K562 (cell line): Measurements from ENCODE around the gene GP1BA. TPM values are rescaled to one million over a fixed set of nuclear protein-coding genes. Genes with fewer than 3 reads are reported as not detected.

Source experiments
- HDAC2 ChIP-seq: fragments of 450-650 bp; IDR thresholded peaks from 2 replicates; pipeline ENCODE4 v1.6.1; 2016; ENCODE audit warnings: mild to moderate bottlenecking
- KDM4B ChIP-seq, 2 experiments: fragments of 450-650 bp in 1 of 2; sonication (generic) in 1 of 2; IDR thresholded peaks; 2 replicates each; pipeline ENCODE4 v1.6.1; 2016 to 2017; ENCODE audit warnings: borderline replicate concordance in 2 of 2, antibody characterized with exemption in 1 of 2, low read depth in 1 of 2, mild to moderate bottlenecking in 1 of 2
- MGA ChIP-seq: fragments of 450-650 bp; IDR thresholded peaks from 2 replicates; pipeline ENCODE4 v1.6.1; 2016; ENCODE audit warnings: mild to moderate bottlenecking, moderate library complexity
- RAD51 ChIP-seq: fragments of 450-650 bp; IDR thresholded peaks from 2 replicates; pipeline ENCODE4 v1.7.1; 2016; ENCODE audit warnings: low read depth, mild to moderate bottlenecking, borderline replicate concordance
- RNF2 ChIP-seq: sonication (generic); IDR thresholded peaks from 2 replicates; pipeline ENCODE4 v1.6.1; 2016
- STAT6 ChIP-seq: sonication (generic); formaldehyde crosslinking; IDR thresholded peaks from 2 replicates; pipeline ENCODE4 v1.8.1; 2023; ENCODE audit warnings: mild to moderate bottlenecking, missing genetic modification reagents
- TFE3 ChIP-seq: fragments of 450-650 bp; formaldehyde crosslinking; IDR thresholded peaks from 2 replicates; pipeline ENCODE4 v1.4.0; 2020; ENCODE audit warnings: mild to moderate bottlenecking, mixed read lengths
- U2AF2 ChIP-seq: fragments of 200-400 bp; formaldehyde crosslinking; optimal IDR thresholded peaks from 2 replicates; pipeline ENCODE3; 2017; ENCODE audit warnings: low read depth, mild to moderate bottlenecking, low read length
- USF1 ChIP-seq: sonication (generic); formaldehyde crosslinking; IDR thresholded peaks from 2 replicates; pipeline ENCODE4 v1.9.0; 2022; ENCODE audit warnings: mild to moderate bottlenecking, missing genetic modification reagents
- ZBTB8A ChIP-seq: fragments of 450-650 bp; IDR thresholded peaks from 2 replicates; pipeline ENCODE4 v1.6.1; 2018; ENCODE audit warnings: mild to moderate bottlenecking, moderate library complexity; ENCODE audit not compliant: partially characterized antibody
- ZNF444 ChIP-seq: fragments of 250-450 bp; sonication (Bioruptor Pico); IDR thresholded peaks from 2 replicates; pipeline ENCODE4 v1.4.0; 2020; ENCODE audit warnings: mild to moderate bottlenecking, moderate library complexity
- polyA plus RNA-seq, 8 experiments: library from polyadenylated mRNA; depleted of rRNA in 4 of 8; stranded (reverse) in 5 of 8; unstranded in 3 of 8; fragments of >200 nt; fragmentation: Nextera tagmentation in 2 of 8; fragmentation: Illumina TruSeq in 1 of 8; extraction: Ambion mirVana in 2 of 8; extraction: Trizol in 1 of 8; gene quantifications; 2 replicates each; pipeline versions ENCODE4 v1.2.1 to v1.2.3, GENCODE V29; 2011 to 2014; ENCODE audit warnings: inconsistent platforms in 1 of 8, missing spikeins in 1 of 8
- total RNA-seq, 7 experiments: library from RNA; depleted of rRNA in 6 of 7; stranded (reverse); fragments of >200 nt in 6 of 7; fragmentation: Illumina TruSeq in 2 of 7; extraction: Trizol in 2 of 7; gene quantifications; 2 replicates each; pipeline versions ENCODE4 v1.2.1 to v1.2.3, GENCODE V29; 2011 to 2021; ENCODE audit warnings: low replicate concordance in 1 of 7

GP1BA gene
- total and polyA plus RNA-seq, 9 of the 15 experiments (the other 6 are each of a cell fraction or from before 2014, with no cell fraction given): 0.01 TPM; not detected in 8

GRCh38 chr17:4897198-4897687 is 34.8 kb upstream of the GP1BA start (continued):
- TF ChIP-seq MGA (no peak), TFE3 (CRISPR knock-in tag) (peak; percentile 50; the same call in 1 of the 2 replicates), ZNF444 (CRISPR knock-in tag) (no peak), KDM4B (IDR thresholded peaks at IDR 0.05; ENCODE audit: borderline replicate concordance in 2 of 2, low read depth in 1 of 2) (no peak), USF1 (peak; percentile 57; the same call in 1 of the 2 replicates), HDAC2 (no peak), RNF2 (no peak), STAT6 (no peak), ZBTB8A (no peak), U2AF2 (no peak), RAD51 (peak; percentile 79)
